Measurements from ENCODE around the gene ADAMTSL2.
"Not testable (repeated sequence)": the region's sequence is repeated elsewhere in the genome, so short reads cannot be mapped to it uniquely, and the experiment has no call there.

The ADAMTSL2 gene

GRCh38 chr9:133561976-133562554 lies 27.6 kb downstream of the ADAMTSL2 start:
- no peak for DNase-seq

DNA sequence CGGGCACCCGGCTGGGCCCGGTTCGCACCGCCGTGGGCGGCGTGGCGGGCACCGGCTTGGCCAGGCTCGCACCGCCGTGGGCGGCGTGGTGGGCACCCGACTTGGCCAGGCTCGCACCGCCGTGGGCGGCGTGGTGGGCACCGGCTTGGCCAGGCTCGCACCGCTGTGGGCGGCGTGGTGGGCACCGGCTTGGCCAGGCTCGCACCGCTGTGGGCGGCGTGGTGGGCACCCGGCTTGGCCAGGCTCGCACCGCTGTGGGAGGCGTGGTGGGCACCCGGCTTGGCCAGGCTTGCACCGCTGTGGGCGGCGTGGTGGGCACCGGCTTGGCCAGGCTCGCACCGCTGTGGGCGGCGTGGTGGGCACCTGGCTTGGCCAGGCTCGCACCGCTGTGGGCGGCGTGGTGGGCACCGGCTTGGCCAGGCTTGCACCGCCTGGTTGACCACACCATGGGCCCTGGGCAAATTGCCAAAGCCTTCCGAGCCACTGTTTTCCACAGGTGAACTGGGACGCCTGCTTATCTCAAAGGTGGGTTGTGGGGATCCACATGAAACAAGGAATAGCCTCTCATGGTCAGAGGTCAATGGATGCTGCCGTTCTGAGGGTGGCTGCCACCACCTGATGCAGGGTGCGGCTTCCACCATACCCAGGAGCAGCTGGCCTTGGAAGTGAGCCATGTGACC lies 28.2 kb downstream of the ADAMTSL2 start:
- DNase-seq, result no peak

DNA sequence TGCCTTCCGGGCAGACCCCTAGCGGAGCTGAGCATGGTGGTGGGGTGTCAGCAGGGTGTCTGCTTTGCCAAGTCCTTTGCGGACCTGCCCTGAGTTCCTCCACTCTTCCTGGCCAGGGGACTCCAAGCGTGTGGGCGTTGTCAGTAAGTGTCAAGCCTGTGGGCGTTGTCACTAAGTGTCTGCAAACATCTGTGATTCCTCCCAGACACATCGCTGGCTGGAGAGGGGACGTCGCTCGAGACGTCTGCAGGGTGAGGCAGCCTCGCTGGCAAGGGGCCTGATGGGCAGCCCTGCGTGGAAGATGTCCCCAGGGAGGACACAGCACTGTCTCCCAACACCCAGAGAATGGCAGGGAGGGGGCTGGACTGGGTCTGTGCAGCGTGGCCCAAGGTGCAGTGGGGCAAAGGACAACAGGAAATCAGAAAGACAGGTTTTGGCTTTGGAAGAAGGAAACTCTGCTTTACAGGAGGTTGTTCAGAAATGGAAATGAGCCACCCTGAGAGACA lies 28.8 kb downstream of the ADAMTSL2 start:
- DNase-seq, result no peak

GRCh38 chr9:133563814-133564213 lies 29.3 kb downstream of the ADAMTSL2 start:
- DNase-seq, result not testable (repeated sequence)

- no peak for DNase-seq
These were observed 30.1 kb downstream of the ADAMTSL2 start for GRCh38 chr9:133564451-133565116.

- no peak for DNase-seq
These were observed 31.9 kb downstream of the ADAMTSL2 start for GRCh38 chr9:133566382-133566781.

GRCh38 chr9:133566817-133567216 lies 32.3 kb downstream of the ADAMTSL2 start:
- DNase-seq, result no peak

- DNase-seq, result no peak
These were observed 33.7 kb downstream of the ADAMTSL2 start for GRCh38 chr9:133568186-133568585.

- no peak for DNase-seq
These were observed 34.7 kb downstream of the ADAMTSL2 start for GRCh38 chr9:133569121-133569785.

- DNase-seq, result no peak
These were observed 35.6 kb downstream of the ADAMTSL2 start for GRCh38 chr9:133569891-133570690.

GRCh38 chr9:133570691-133571080 lies 36.2 kb downstream of the ADAMTSL2 start:
- no peak for DNase-seq

DNA sequence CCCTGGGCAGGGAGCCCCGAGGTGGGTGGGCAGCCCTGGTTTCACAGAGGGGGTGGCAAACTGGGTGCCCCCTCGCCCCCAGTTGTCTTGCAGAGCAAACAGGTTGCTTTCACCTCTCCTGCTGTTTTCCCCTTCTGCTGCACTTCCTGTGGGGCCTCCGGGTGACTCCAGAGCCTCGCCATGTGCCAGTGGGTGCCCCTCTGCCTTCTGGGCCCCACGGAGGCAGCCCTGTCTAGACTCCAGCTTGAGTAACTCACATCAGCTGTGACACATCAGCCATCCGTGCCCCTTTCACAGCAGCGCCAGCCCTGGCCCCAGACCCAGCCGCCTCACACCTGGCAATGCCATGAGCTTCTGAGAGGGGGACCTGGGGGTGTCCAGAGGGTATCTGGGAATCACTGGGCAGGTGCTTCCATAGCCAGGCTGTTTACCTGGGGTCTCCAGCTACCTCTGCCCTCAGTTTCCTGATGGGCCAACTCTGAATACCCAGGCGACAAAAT lies 36.9 kb downstream of the ADAMTSL2 start:
- no peak for DNase-seq

- DNase-seq, result no peak
These were observed 37.5 kb downstream of the ADAMTSL2 start for GRCh38 chr9:133571896-133572595.

DNA sequence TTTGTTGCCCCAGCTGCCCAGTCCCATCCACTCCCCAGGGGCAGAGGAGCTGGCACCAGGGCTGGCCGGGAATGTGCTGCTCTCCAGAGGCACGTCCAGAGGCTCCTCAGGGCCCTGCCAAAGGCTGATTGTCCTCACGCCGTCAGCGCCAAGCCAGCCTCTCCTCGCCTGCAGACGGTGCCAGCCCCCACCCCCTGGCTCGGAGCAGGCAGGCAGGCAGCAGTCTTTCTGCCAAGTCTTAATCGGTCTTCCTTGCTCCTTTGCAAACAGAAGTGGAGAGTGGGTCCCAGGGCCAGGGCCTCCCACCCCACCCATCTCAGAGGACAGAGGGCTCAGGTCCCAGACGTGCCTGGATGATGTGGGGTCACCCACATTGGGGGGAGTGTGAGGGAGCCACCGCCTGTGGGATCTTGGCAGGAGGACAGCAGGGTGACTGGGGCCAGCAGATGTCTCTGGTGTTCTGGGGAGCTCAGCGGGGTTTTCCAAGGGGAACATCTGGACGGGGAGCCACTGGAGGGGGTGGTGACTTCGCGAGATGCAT lies 38.4 kb downstream of the ADAMTSL2 start:
- no peak for DNase-seq

- DNase-seq, result no peak
These were observed 39.4 kb downstream of the ADAMTSL2 start for GRCh38 chr9:133573791-133574515.

DNA sequence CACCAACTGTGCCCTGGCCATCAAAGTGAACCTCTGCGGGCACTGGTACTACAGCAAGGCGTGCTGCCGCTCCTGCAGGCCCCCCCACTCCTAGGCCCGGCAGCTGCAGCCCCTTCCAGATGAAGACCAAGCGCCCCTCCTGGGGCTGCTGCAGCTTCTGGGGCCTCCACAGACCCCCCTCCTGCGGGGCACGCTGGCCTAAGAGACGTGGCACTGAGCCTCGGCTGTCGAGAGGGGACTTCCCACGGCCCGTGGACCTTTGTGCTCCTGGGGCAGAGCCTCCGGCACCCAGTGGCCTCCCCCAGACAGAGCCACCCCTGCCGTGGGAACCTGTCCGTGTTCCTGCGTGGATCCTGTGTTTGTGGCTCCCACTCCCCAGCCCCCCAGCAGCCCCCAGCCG lies 40.3 kb downstream of the ADAMTSL2 start:
- DNase-seq, result no peak

DNA sequence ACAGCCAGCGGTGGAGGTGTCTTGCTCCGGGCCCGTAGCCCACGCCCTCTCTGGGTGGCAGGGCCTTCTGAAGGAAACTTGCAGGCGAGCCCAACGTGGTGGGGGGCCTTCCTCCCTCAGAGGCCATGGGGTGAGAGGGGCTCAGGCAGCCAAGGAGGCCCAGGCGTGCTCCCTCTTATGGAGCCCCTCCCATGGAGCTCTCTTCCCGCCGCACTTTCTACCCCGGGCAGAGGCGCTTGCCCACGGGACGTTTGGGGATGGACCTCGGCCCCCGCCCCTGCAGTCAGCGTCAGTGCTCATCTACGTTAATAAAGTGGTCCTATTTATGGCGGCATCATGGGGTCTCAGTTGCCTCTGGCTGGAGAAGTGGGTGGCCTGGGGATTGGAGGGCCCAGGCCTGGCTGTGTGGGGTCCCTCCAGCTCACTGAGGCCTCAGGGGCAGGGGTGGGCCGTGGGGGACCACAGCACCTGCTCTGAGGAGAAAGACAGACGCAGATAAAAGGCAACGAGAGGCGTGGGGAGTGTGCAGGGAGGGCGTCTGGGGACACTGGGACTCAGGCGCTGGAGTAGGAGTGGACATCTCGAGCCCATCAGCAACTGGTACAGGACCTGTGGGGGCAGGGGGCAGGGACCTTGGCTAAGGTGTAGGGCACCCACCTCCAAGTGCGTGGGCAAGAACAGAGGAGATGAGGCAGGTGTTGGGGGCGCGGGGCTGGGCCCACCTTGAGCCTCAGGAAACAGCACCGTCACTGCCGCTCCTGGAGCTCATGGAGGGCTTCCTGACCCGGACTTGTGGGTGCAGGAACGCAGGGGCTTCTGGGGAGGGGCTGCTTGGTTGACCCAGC lies 40.9 kb downstream of the ADAMTSL2 start:
- DNase-seq, result no peak

GRCh38 chr9:133576031-133576874 lies 41.7 kb downstream of the ADAMTSL2 start:
- no peak for DNase-seq

Measured in activated CD4-positive, alpha-beta T cell treated with anti-CD3 and anti-CD28 coated beads for 48 hours (primary cell).